Transverse colon (tissue), 4 donors: ENCODE measurements around the gene TSPOAP1.

Experiments used
- EP300 ChIP-seq: sonication (generic); formaldehyde crosslinking; IDR thresholded peaks from one replicate; pipeline ENCODE4 v1.6.1; 2017; ENCODE audit warnings: antibody characterized with exemption, low read depth
- POLR2AphosphoS5 ChIP-seq, 3 donors: sonication (generic); formaldehyde crosslinking; IDR thresholded peaks; one replicate each; pipeline ENCODE4 v1.6.1; 2016; ENCODE audit warnings: antibody characterized with exemption in 3 of 3
- TF ChIP-seq, protein P1 (sequence below), 5 experiments: fragments of 200-600 bp in 3 of 5; fragments of 450-650 bp in 2 of 5; sonication (generic) in 3 of 5; IDR thresholded peaks; 1 replicate in 2 of 5; 2 replicates in 3 of 5; pipeline ENCODE4 v1.5.1; 2016 to 2017; ENCODE audit warnings: antibody characterized with exemption in 5 of 5, inconsistent platforms in 3 of 5, mild to moderate bottlenecking in 2 of 5, moderate library complexity in 1 of 5

DNA sequence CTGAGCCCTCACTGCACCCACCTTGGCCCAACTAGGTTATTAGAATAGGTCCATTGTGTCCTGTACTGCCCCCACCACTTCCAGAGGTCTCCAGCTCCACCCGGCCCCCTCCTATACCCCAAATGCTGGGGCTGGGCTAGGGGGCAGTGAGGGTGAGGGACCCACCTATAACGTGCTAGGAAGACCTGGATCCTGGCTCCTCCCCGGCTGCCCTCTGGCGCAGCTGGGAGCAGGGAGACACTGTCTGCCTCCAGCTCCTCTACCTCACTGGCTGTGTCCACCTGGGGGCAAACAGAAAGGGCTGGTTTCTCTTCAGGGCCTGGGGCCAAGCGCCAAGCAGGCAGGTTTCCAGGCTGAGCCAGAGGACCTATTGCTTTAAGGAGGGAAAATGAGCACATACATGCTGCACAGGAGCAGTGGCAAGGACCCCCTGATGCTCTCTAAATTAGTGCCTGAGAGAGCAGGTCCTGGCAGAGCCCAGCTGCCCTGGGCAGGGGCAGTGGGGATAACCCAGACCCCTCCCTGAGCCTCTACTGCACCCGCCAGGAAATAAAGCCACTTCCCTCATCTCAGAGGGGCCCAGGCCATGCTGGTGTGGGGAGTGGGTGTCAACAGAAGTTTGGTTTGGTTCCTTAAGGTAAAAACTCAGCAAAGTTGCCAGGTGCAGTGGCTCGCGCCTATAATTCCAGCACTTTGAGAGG is 12.2 kb downstream of the TSPOAP1 start:
- TF ChIP-seq, protein P1, sequence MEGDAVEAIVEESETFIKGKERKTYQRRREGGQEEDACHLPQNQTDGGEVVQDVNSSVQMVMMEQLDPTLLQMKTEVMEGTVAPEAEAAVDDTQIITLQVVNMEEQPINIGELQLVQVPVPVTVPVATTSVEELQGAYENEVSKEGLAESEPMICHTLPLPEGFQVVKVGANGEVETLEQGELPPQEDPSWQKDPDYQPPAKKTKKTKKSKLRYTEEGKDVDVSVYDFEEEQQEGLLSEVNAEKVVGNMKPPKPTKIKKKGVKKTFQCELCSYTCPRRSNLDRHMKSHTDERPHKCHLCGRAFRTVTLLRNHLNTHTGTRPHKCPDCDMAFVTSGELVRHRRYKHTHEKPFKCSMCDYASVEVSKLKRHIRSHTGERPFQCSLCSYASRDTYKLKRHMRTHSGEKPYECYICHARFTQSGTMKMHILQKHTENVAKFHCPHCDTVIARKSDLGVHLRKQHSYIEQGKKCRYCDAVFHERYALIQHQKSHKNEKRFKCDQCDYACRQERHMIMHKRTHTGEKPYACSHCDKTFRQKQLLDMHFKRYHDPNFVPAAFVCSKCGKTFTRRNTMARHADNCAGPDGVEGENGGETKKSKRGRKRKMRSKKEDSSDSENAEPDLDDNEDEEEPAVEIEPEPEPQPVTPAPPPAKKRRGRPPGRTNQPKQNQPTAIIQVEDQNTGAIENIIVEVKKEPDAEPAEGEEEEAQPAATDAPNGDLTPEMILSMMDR (IDR thresholded peaks at IDR 0.05), result no peak
- TF ChIP-seq POLR2AphosphoS5 (IDR thresholded peaks at IDR 0.05) (no peak), EP300 (no peak)
